ENCODE data around the gene MYT1. TPM values are rescaled to one million over a fixed set of nuclear protein-coding genes. Genes with fewer than 3 reads are reported as not detected.

Gene MYT1
- total RNA-seq, 1 experiment from 2014 or later: 2.0 TPM

DNA sequence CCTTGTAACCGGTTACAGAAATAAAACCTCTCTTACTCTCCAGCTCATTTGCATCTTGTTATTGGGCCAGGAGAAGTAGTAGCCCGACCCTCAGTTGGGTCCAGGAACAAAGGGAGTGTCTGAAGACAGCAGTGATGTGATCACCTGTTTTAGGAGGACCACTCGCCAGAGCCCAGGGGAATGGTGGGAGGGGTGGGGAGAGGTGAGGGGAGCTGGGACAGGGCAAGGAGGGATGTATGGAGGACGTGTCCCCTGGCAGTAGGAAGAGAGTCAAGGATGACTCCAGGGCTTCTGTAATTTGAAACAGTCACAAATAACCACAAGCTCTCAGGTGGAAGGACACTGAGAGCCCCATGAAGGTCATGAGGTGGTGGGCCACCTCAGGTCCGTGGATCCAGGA is 89.9 kb downstream of the MYT1 start (continued):
- TF ChIP-seq, protein P1, sequence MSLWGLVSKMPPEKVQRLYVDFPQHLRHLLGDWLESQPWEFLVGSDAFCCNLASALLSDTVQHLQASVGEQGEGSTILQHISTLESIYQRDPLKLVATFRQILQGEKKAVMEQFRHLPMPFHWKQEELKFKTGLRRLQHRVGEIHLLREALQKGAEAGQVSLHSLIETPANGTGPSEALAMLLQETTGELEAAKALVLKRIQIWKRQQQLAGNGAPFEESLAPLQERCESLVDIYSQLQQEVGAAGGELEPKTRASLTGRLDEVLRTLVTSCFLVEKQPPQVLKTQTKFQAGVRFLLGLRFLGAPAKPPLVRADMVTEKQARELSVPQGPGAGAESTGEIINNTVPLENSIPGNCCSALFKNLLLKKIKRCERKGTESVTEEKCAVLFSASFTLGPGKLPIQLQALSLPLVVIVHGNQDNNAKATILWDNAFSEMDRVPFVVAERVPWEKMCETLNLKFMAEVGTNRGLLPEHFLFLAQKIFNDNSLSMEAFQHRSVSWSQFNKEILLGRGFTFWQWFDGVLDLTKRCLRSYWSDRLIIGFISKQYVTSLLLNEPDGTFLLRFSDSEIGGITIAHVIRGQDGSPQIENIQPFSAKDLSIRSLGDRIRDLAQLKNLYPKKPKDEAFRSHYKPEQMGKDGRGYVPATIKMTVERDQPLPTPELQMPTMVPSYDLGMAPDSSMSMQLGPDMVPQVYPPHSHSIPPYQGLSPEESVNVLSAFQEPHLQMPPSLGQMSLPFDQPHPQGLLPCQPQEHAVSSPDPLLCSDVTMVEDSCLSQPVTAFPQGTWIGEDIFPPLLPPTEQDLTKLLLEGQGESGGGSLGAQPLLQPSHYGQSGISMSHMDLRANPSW (CRISPR knock-in tag; conservative IDR thresholded peaks at IDR 0.05; ENCODE audit: low read depth): no peak
- TF ChIP-seq, protein P2, sequence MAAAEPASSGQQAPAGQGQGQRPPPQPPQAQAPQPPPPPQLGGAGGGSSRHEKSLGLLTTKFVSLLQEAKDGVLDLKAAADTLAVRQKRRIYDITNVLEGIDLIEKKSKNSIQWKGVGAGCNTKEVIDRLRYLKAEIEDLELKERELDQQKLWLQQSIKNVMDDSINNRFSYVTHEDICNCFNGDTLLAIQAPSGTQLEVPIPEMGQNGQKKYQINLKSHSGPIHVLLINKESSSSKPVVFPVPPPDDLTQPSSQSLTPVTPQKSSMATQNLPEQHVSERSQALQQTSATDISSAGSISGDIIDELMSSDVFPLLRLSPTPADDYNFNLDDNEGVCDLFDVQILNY (CRISPR knock-in tag; IDR thresholded peaks at IDR 0.05): no peak

DNA sequence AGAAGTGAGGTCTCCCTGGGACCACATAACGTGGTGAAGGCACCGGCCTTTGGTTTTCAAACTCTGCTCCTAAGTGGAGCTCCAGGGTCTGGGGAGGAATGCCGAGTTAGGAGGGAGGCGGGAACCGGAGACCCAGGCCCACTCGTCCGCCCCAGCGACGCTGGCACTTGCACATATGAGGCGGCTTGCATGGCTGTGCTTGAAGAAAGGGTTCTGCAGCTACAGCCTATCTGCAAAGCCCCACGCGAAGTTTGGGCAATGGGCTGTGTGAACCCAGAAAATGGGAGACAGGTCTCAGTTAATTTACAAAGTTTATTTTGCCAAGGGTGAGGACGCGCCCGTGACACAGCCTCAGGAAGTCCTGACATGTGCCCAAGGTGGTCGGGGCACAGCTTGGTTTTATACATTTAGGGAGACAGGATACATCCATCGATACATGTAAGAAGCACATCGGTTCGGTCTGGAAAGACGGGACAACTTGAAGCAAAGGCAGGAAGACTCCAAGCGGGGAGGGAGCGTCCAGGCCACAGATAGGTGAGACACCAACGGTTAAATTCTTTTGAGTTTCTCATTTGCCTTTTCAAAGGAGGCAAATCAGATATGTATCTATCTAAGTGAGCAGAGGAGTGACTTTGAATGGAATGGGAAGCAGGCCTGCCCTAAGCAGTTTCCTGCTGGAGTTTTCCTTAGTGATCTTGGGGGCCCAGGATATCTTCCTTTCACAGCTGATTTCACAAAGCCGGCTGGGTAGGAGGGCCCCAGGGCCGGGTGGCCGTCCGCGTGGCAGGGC is 90.5 kb downstream of the MYT1 start:
- Mint-ChIP-seq H3K4me3 (peak overlapping the region; percentile 64), H3K4me1 (peaks cover 32% of the 10 kb centered on the region), H3K27ac (peak overlapping the region; percentile 5; the same call in 1 of the 2 replicates), H3K27me3 (ENCODE audit: low read depth) (peaks cover 16% of the 10 kb centered on the region), H3K36me3 (no peaks in the 10 kb centered on the region), H3K9me3 (no peaks in the 10 kb centered on the region)
- TF ChIP-seq, protein P1 (CRISPR knock-in tag; conservative IDR thresholded peaks at IDR 0.05; ENCODE audit: low read depth): no peak
- TF ChIP-seq NR1H2 (CRISPR knock-in tag; IDR thresholded peaks at IDR 0.05) (no peak), GABPB1 (CRISPR knock-in tag; IDR thresholded peaks at IDR 0.05) (0 out of 2 replicates have a peak, but pooled peaks have one; percentile 13), ZNF317 (CRISPR knock-in tag; IDR thresholded peaks at IDR 0.05; ENCODE audit: borderline replicate concordance, low read depth) (no peak)
- TF ChIP-seq, protein P3, sequence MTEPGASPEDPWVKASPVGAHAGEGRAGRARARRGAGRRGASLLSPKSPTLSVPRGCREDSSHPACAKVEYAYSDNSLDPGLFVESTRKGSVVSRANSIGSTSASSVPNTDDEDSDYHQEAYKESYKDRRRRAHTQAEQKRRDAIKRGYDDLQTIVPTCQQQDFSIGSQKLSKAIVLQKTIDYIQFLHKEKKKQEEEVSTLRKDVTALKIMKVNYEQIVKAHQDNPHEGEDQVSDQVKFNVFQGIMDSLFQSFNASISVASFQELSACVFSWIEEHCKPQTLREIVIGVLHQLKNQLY (CRISPR knock-in tag; IDR thresholded peaks at IDR 0.05): no peak
- DNase-seq (ENCODE audit: low spot score): no peak
- CTCF ChIA-PET: interaction anchor here (1.2 to 2.5 kb wide), 5 partner anchors 31 to 171 kb away, joined by 5 to 11 read pairs (median 5); partner anchors contain the start of gene LKAAEAR1
- POLR2A ChIA-PET: interaction anchor here (1.2 kb wide), 1 partner anchor 134 kb away, joined by 3 read pairs; no protein-coding TSS in a partner anchor
- ATAC-seq: no peak

DNA sequence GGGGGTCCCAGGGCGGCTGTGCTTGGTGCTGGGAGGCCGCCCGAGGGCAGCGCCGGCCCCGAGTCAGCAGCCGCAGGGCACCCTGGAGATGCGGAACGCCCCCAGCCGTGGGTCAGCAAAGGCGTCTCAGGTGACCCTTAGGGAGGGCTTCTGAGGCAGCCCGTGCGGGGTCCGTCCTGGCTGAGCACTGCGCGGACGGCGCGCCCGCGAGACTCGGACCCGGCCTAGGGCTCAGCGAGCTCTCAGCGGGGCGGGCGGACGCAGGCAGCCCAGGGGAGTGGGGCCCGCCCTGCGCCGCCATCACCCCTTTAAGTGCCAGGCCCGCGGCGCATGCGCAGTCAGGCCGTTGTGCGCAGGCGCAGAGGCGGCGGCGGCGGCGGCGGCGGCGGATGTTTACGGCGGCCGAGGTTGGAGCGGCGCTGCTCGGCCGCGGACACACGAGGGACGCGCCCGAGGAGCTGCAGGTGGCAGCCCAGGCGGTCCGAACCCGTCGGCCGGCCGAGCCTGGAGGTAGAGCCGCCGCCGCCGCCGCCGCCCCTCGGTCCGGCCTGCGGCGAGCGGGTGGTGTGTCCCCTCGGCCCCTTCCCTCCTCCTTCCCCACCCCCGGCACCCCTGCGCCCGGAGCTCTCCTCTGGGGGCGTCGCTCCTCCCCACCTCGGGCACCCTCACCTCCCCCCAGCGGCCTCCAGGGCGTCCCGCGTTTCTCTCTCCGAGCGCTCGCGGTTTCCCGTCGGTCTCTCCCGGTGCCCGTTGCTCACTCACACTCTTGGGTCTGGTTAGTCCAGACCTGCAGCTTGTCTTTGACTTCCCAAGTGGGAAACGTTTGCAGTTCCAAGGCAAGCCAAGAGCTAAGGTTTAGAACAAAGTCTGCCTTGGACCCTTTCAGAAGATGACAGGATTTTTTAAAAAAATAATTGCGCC is 91.4 kb downstream of the MYT1 start, which contains the start of gene PCMTD2:
TSS of gene PCMTD2 (plus strand) at position 388 of the 921 bp plus-strand sequence. CDS start 4,218 bp downstream, outside the sequence.
- ChIA-PET CTCF (interaction anchor here (0.5 to 2.5 kb wide), 12 partner anchors 8 to 298 kb away, joined by 3 to 11 read pairs (median 4); partner anchors contain the start of gene LKAAEAR1), POLR2A (interaction anchor here (0.7 to 1.2 kb wide), 3 partner anchors 20 to 135 kb away, joined by 3 to 6 read pairs (median 4); no protein-coding TSS in a partner anchor)
- Mint-ChIP-seq H3K27me3 (ENCODE audit: low read depth) (peaks cover 14% of the 10 kb centered on the region), H3K9me3 (no peaks in the 10 kb centered on the region), H3K4me3 (peak within 1 kb of the TSS; percentile 92), H3K36me3 (no peaks in the 10 kb centered on the region; the same call in 1 of the 2 replicates), H3K27ac (peak within 1 kb of the TSS; percentile 79), H3K4me1 (peaks cover 32% of the 10 kb centered on the region)
- peak; percentile 84 for DNase-seq (ENCODE audit: low spot score)
- peak; percentile 94 for ATAC-seq
- TF ChIP-seq, protein P4, sequence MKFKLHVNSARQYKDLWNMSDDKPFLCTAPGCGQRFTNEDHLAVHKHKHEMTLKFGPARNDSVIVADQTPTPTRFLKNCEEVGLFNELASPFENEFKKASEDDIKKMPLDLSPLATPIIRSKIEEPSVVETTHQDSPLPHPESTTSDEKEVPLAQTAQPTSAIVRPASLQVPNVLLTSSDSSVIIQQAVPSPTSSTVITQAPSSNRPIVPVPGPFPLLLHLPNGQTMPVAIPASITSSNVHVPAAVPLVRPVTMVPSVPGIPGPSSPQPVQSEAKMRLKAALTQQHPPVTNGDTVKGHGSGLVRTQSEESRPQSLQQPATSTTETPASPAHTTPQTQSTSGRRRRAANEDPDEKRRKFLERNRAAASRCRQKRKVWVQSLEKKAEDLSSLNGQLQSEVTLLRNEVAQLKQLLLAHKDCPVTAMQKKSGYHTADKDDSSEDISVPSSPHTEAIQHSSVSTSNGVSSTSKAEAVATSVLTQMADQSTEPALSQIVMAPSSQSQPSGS (CRISPR knock-in tag; IDR thresholded peaks at IDR 0.05; ENCODE audit: borderline replicate concordance, low read depth): no peak
- TF ChIP-seq FOXK1 (CRISPR knock-in tag; IDR thresholded peaks at IDR 0.05) (peak; percentile 99), SP1 (CRISPR knock-in tag; conservative IDR thresholded peaks at IDR 0.05) (0 out of 2 replicates have a peak, but pooled peaks have one; percentile 66), GABPB1 (CRISPR knock-in tag; IDR thresholded peaks at IDR 0.05) (peak; percentile 82), NR3C1 (CRISPR knock-in tag; conservative IDR thresholded peaks at IDR 0.05; ENCODE audit: low read depth) (no peak), NFYB (CRISPR knock-in tag; conservative IDR thresholded peaks at IDR 0.05; ENCODE audit: low read depth) (no peak), ZNF232 (CRISPR knock-in tag; IDR thresholded peaks at IDR 0.05) (no peak), MYBL2 (CRISPR knock-in tag; IDR thresholded peaks at IDR 0.05) (0 out of 2 replicates have a peak, but pooled peaks have one; percentile 12)
- TF ChIP-seq, protein P5, sequence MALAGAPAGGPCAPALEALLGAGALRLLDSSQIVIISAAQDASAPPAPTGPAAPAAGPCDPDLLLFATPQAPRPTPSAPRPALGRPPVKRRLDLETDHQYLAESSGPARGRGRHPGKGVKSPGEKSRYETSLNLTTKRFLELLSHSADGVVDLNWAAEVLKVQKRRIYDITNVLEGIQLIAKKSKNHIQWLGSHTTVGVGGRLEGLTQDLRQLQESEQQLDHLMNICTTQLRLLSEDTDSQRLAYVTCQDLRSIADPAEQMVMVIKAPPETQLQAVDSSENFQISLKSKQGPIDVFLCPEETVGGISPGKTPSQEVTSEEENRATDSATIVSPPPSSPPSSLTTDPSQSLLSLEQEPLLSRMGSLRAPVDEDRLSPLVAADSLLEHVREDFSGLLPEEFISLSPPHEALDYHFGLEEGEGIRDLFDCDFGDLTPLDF (CRISPR knock-in tag; IDR thresholded peaks at IDR 0.05): peak; percentile 54; the same call in 1 of the 2 replicates
